ENCODE data around the gene COL5A3.

DNA sequence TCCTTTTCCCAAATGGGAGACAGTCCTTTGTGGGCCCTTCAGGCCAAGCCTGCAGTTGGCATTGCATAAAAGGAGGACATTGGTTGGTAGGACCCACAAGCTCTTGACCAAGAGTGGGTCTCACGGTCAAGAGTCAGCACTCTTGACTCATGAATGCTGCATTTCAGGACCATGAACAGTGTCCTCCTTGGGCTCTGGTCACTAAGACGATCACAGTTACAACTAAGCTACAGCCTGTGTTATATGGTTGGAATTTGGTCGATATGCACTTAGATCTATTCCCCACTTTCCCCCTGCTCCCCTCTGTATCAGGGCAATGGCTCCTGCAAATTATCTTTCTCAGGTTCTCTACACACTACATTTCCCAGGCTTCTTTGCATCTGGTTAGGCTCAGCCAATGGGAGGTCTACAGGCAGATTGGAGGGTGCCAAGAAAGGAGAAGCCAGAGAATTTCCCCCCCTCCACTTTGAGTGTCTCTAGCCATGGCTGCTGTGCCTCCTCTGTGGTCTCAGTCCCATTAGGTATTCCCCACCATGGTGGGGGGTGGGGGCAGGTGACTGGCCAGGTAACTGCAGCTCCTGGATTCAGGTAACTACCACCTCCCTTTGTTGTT lies 70.9 kb downstream of the COL5A3 start:
- TF ChIP-seq, protein P1, sequence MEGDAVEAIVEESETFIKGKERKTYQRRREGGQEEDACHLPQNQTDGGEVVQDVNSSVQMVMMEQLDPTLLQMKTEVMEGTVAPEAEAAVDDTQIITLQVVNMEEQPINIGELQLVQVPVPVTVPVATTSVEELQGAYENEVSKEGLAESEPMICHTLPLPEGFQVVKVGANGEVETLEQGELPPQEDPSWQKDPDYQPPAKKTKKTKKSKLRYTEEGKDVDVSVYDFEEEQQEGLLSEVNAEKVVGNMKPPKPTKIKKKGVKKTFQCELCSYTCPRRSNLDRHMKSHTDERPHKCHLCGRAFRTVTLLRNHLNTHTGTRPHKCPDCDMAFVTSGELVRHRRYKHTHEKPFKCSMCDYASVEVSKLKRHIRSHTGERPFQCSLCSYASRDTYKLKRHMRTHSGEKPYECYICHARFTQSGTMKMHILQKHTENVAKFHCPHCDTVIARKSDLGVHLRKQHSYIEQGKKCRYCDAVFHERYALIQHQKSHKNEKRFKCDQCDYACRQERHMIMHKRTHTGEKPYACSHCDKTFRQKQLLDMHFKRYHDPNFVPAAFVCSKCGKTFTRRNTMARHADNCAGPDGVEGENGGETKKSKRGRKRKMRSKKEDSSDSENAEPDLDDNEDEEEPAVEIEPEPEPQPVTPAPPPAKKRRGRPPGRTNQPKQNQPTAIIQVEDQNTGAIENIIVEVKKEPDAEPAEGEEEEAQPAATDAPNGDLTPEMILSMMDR (IDR thresholded peaks at IDR 0.05) = no peak
- no peak for TF ChIP-seq POLR2A (IDR thresholded peaks at IDR 0.05)
